GM19372 (cell line): Measurements from ENCODE around the gene PRDX3.
"Not testable (repeated sequence)": the region's sequence is repeated elsewhere in the genome, so short reads cannot be mapped to it uniquely, and the experiment has no call there.

ENCODE experiments used
- ATAC-seq: cut with Tn5 transposase; IDR thresholded peaks from one replicate; pipeline ENCODE4 v1.9.1; 2021; ENCODE audit warnings: mild to moderate bottlenecking, low read depth, moderate library complexity; ENCODE audit not compliant: unreplicated experiment

PRDX3 gene

DNA sequence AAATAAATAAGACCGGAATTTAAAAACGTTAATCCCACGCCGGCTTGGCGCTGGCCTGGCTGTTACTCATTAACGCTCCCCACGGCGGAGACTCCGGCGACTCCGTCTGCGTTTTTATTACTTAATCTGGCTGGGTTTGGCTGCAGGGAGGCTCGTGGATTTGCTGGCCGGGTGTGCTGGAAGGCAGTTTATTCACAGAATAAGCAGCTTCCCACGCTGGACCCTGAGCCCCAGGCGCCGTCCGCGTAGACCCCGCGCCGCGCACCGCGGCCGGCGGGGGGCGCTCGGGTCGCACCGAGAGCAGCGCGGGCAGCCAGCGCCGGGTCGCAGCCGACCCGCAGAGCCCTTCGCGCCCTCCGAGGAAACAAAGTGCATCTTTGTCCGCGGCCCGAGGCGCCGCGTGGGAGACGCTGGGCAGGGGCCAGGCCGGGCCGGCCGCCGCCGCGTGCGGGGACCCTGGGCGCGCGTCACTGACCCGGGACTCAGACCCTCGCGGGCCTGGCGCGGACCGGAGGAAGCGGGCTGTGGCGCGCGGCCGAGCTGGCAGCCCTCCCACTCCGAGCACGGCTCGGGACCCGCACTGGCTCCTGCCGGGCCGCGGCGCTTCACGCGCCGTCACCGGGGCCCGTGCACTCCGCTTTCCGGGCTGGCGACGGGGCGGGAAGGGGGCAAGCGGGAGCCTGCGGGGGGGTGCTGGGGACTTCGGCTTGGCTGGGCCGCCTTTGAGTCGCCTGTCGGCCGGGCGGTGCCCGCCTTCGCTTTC lies 28.2 kb upstream of the PRDX3 start:
- ATAC-seq = peak; percentile 46

DNA sequence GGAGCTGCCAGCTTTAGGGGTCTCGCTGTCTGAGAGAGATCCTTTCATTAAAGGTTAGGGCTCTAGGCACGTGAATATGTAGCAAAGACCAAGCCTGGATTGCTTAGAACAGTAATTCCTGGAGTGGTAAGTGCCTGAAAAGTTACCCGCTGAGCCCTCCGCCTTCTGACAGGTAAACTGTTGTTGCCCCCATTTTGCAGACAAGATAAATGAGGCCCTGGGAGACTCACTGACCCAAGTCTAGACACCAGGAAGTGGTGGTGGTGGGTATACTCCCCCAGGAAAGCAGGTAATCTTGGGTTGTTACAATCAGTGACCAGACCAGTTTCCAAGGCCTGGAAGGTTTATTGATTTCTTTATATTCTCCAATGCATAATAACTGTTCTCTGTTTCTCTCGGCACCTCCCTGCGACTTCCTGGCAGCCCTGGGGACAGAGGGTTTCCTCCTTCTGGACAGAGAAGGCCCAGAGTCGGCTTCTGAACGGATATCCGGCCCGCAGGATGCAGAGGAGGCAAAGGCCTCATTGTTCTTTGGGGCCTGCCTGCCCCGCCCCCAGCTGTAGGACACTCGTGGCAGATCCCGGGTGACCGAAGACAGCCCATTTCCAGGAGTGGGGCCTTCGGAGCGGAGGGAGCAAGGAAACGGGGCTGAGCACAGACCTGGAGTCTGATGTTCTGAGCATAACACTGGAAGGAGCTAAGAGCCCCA lies 27.4 kb upstream of the PRDX3 start:
- ATAC-seq = peak; percentile 10

- ATAC-seq = no peak
These were observed 24.4 kb upstream of the PRDX3 start for GRCh38 chr10:119203006-119203405.

GRCh38 chr10:119201233-119201632 lies 22.6 kb upstream of the PRDX3 start:
- no peak for ATAC-seq

- ATAC-seq = no peak
These were observed 20.8 kb upstream of the PRDX3 start for GRCh38 chr10:119199231-119199992.

GRCh38 chr10:119198438-119198837 lies 19.8 kb upstream of the PRDX3 start:
- no peak for ATAC-seq

DNA sequence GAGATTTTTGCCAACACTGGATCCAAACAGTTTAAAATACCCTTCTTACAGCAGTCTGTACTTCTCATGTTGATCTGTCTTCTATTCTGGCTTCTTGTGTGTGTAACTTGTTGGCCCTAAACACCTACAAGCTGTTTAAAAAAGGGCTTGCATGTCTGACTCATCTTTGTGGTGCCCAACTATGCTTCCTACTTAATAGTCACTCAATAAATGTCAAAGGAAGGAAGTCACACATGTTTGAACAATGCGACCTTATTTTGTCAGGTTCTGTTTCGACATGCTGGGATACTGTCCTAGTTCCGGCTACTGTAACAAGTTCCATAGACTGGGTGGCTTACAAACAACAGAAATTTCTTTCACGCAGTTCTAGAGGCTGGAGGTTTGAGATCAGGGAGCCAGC lies 19.3 kb upstream of the PRDX3 start:
- ATAC-seq = no peak

DNA sequence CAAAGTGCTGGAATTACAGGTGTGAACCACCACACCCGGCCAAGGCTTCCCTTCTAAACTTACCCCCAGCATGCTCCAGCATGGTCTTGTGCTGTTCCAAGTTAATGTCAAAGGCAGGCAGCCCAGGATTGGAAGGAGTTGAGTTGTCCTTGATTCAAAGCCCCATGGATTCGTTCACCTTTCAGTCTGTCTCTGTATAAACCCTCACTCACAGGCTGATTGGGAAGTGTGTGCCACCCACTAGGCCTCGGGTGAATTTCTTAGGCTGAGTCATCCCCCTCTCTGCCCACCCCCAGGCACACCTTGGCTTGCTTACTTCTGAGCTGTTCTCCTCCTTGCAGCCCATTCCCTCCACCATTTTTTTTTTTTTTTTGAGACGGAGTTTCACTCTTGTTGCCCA lies 13.3 kb upstream of the PRDX3 start:
- no peak for ATAC-seq

DNA sequence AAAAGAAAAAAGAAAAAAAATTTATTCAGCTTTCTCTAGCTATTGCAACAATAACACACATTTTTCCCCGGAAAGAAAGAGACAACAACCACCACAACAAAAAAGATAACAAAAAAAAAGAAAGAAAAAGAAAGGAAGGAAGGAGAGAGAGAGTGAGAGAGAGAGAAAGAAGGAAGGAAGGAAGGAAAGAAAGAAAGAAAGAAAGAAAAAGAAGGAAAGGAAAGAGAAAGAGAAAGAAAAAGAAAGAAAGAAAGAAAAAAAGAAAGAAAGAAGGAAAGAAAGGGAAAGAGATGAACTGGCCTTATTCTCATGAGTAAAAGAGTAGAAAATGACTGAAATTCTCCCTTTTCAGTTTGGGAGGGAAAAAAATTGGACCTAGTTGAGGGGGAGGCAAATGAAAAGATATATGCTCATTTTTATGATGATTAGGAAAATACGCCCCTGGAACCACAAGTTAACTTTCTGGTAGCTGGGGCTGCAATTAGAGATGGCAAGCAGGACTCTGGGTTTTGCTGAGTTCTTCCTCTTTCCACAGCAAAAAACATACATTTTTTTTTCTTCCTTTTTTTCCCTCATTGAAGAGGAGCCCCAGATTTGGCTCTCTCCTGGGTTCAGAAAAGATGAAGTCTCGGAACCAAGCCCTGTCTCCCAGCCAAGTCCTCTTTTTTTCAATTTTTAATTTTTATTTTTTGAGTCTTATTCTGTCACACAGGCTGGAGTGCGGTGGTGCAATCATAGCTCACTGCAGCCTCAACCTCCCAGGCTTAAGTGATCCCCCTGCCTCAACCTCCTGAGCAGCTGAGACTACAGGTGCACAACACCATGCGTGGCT lies 12.6 kb upstream of the PRDX3 start:
- ATAC-seq = no peak

DNA sequence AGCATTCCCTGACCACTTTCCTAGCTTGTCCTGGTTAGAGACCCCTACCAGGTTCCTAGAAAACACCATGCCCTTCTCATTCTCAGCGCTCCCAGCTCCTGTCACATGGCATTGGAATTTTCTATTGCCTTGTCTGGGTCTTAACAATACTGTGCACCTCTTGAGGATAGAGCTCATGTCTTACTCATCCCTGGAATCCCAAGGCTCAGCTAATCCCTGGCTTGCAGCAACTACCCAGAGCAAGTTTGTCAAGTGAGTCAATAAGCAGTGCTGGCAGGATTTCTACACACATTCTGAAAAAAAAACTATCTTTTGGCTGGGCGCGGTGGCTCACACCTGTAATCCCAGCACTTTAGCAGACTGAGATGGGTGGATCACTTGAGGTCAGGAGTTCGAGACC lies 11.7 kb upstream of the PRDX3 start:
- ATAC-seq = no peak

DNA sequence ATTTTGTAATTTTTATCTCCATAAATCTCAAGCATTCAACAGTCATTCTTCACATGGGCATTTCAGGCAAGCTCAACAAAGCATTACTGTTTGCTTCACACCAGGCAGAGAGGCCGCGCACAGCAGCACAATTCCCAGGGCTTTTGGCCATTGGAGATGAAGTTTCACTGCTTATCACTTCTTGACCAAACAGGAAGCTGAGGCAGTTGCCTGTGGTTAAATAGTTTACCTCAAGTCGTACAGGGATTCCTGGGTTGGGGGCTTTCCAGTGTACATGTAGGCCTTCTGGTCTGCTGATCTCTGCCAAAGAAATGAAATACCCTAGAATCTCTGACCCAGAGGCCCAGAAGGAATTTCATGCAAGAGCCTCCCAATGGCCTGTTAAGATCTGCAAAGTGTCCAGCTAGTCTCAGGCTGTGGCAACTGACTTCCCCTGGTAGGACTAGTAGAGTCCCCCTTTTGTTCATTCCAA lies 11.2 kb upstream of the PRDX3 start:
- no peak for ATAC-seq

GRCh38 chr10:119183664-119184412 lies 5.2 kb upstream of the PRDX3 start:
- ATAC-seq = no peak

DNA sequence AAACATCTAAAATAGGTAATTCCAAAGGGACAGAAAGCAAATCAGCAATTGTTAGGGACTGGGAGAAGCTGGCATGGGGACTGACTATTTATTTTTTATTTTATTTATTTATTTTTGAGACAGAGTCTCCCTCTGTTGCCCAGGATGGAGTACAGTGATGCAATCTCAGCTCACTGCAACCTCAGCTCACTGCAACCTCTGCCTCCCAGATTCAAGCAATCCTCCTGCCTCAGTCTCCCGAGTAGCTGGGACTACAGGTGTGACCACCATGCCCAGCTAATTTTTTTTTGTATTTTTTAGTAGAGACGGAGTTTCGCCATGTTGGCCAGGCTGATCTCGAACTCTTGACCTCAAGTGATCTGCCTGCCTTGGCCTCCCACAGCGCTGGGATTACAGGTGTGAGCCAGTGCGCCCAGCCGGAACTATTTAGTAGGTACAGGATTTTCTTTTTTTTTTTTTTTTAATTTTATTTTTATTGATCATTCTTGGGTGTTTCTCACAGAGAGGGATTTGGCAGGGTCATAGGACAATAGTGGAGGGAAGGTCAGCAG lies 2.3 kb upstream of the PRDX3 start:
- ATAC-seq = not testable (repeated sequence)

DNA sequence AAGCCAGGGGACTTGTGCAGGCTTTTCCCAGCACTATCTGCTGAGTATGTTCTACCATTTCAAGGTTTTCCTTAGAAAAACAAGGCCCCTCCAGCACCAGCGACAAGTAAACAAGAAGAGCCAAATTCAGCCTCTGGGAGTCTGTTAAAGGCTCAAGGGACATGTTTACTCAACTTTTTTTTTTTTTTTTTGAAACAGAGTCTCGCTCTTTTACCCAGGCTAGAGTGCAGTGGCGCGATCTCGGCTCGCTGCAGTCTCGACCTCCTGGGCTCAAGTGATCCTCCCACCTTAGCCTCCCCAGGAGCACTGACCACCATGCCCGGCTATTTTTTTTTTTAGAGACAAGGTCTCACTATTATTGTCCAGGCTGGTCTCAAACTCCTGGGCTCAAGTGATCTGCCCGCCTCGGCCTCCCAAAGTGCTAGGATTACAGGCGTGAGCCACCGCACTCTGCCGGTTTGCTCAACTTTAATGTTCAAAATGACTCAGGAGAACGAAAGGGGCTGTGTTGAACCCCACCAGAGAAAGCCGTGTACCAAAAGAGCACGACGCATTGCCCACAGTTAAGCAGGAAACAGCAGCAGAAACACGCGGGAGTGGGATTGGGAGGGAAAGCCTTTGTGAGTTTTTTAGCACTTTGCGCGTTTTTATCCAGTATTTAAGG lies 772 bp downstream of the PRDX3 start:
- no peak for ATAC-seq

DNA sequence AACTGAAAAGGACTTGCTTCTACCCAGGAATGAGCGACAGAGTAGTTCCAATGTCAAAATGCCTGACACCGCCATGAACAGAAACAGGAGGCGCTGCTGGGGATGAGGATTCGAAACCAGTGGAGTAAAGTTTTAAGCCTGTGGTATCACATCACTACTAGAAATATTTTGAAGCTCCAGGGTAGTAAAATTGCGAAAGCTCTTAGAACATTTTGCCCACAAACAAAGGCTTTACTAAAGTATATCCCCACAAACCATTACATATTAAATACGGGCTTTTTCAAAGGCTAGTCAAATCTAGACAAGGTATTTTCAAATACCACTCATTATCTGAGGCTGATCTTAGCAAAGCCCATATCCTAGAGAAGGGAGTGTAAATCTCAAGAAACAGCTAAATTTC lies 2.4 kb downstream of the PRDX3 start:
- no peak for ATAC-seq

DNA sequence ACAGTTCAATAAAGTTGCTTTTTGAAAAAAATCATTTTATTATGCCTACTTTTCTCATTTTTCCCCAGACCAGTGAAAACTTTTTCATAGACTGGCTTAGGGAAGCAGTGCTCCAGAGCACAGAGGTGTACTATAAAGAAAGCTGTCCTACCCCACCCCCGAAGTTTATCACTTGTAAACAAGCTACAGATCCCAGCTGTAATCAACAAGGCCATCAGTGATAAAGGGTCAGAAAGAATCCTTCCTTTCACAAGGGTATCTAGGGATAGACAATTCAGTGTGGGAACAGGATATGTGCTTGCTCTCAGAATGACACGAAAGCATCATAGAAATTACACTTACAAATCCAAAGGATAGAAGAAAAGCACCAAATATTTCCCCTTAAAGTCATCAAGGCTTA lies 4.5 kb downstream of the PRDX3 start:
- ATAC-seq = no peak

DNA sequence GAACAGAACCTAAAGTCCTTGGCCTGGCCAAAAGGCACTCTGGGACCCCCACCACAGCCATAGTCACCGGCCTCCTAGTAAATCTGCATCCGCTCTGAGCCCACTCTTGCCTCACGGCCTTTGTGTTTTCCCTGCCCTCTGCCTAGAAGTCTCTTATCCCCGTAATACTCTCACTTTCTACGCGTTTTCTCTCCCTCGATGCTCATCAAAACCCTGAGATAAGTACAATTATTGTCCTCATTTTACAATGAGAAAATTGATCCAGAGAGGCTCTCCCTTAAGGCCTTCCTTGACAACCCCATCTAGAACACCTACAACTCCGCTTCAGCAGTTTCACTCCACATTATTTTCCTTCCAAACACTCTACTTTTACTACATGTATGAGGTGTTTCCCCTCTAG lies 11.6 kb downstream of the PRDX3 start:
- ATAC-seq = no peak

DNA sequence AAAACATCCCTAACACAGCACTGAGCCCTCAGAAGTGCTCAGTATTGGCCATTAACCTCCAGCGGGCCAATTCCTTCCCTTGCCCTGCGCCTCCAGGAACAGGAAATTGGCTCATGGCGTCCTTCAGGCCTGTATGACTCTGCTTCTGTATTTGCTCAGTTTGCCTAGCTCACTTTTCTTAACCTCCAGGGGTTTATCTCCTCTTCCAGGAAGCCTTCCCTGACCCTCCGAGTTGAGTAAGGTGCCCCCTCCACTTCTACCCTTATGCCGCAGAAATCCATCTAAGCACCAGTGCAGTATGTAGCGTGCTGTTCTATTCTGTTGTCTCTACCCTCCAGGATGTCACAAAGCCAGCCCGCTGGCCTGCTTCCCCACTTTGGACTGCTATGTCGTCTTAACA lies 12.0 kb downstream of the PRDX3 start:
- no peak for ATAC-seq

DNA sequence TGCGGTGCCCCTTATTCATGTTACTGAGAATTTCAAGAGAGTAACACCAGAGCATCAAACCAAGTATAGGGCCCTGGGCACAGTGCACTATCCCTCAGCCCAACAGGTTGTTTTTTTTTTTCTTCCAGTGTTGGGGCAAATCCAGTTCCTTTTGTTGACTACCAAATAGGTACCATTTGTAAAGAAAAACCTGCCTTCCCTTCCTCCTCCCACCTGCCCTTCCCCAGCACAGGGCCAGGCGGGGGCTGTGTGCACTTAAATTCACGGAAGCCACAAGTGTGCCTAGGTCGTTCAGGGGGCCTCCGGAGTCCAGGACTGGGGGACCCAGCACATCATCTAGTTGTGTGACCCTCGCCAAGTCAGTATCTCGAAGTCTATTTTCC lies 12.5 kb downstream of the PRDX3 start:
- peak; percentile 1 for ATAC-seq
